ENCODE measurements around the gene TYMS. TPM values are rescaled to one million over a fixed set of nuclear protein-coding genes. Genes with fewer than 3 reads are reported as not detected.

The TYMS gene
- total and polyA plus RNA-seq, 3 donors from 2014 or later = 22.7 to 136 (median 24.4) TPM

GRCh38 chr18:614193-614592 lies 43.3 kb upstream of the TYMS start:
- intact Hi-C loops (cut with DNase I; ENCODE audit: low total_unique reads) = loop anchor here (10.0 kb wide), 1 partner anchor 329 kb away; no protein-coding TSS in a partner anchor
- no peak for DNase-seq
- WGBS, 2 donors = 81 to 86% methylated on average over 1 of the region's 1 CpG
- no peak overlapping the region for H3K27ac ChIP-seq
- no peaks in the 10 kb centered on the region for H3K9me3 ChIP-seq
- no peak for TF ChIP-seq POLR2A (IDR thresholded peaks at IDR 0.05)
- TF ChIP-seq CTCF (IDR thresholded peaks at IDR 0.05) = no peak
- no peak overlapping the region for H3K4me3 ChIP-seq
- no peaks in the 10 kb centered on the region for H3K4me1 ChIP-seq
- no peaks in the 10 kb centered on the region for H3K36me3 ChIP-seq (ENCODE audit: low read depth, missing control alignments)
- no peaks in the 10 kb centered on the region for H3K27me3 ChIP-seq

GRCh38 chr18:615092-615521 lies 42.3 kb upstream of the TYMS start:
- TF ChIP-seq CTCF (IDR thresholded peaks at IDR 0.05) (no peak), POLR2A (IDR thresholded peaks at IDR 0.05) (no peak)
- H3K27ac ChIP-seq = no peak overlapping the region
- 80 to 83% methylated on average over 5 of the region's 5 CpGs for WGBS, 2 donors

GRCh38 chr18:615773-616172 lies 41.7 kb upstream of the TYMS start:
- Histone ChIP-seq H3K27ac (no peak overlapping the region), H3K4me1 (no peaks in the 10 kb centered on the region), H3K9me3 (no peaks in the 10 kb centered on the region), H3K27me3 (no peaks in the 10 kb centered on the region), H3K36me3 (ENCODE audit: low read depth, missing control alignments) (no peaks in the 10 kb centered on the region), H3K4me3 (no peak overlapping the region)
- TF ChIP-seq POLR2A (IDR thresholded peaks at IDR 0.05) (no peak), CTCF (IDR thresholded peaks at IDR 0.05) (no peak)
- WGBS, 2 donors = 69 to 80% methylated on average over 4 of the region's 4 CpGs
- DNase-seq = no peak
- intact Hi-C loops (cut with DNase I; ENCODE audit: low total_unique reads) = loop anchor here (10.0 kb wide), 1 partner anchor 331 kb away; no protein-coding TSS in a partner anchor

More at GRCh38 chr18:615092-615521, 42.3 kb upstream of the TYMS start:
- intact Hi-C loops (cut with DNase I; ENCODE audit: low total_unique reads) = loop anchor here (10.0 kb wide), 1 partner anchor 330 kb away; no protein-coding TSS in a partner anchor
- Histone ChIP-seq H3K36me3 (ENCODE audit: low read depth, missing control alignments) (no peaks in the 10 kb centered on the region), H3K4me3 (no peak overlapping the region), H3K9me3 (no peaks in the 10 kb centered on the region), H3K4me1 (no peaks in the 10 kb centered on the region), H3K27me3 (no peaks in the 10 kb centered on the region)
- no peak for DNase-seq

- H3K4me3 ChIP-seq = no peak overlapping the region
- H3K36me3 ChIP-seq (ENCODE audit: low read depth, missing control alignments) = no peaks in the 10 kb centered on the region
- H3K27me3 ChIP-seq = no peaks in the 10 kb centered on the region
- TF ChIP-seq CTCF (IDR thresholded peaks at IDR 0.05) (peak; percentile 48 to 66 (median 63)), POLR2A (IDR thresholded peaks at IDR 0.05) (no peak)
- intact Hi-C loops (cut with DNase I; ENCODE audit: low total_unique reads) = loop anchor here (10.0 kb wide), 1 partner anchor 332 kb away; no protein-coding TSS in a partner anchor
- 40 to 47% methylated on average over 4 of the region's 4 CpGs for WGBS, 2 donors
- H3K27ac ChIP-seq = no peak overlapping the region
- H3K4me1 ChIP-seq = no peaks in the 10 kb centered on the region
- no peaks in the 10 kb centered on the region for H3K9me3 ChIP-seq
- DNase-seq = no peak
Observed at GRCh38 chr18:616380-616995, 41.0 kb upstream of the TYMS start.
